GM19438 (cell line): ENCODE results near the gene ABR.
"Not testable (repeated sequence)": the region's sequence is repeated elsewhere in the genome, so short reads cannot be mapped to it uniquely, and the experiment has no call there.

Experiments
- ATAC-seq: cut with Tn5 transposase; IDR thresholded peaks from one replicate; pipeline ENCODE4 v1.9.1; 2021; ENCODE audit warnings: low read depth; ENCODE audit not compliant: unreplicated experiment

The ABR gene

GRCh38 chr17:1174263-1174880, 5.4 kb downstream of the ABR start:
- no peak for ATAC-seq

GRCh38 chr17:1173432-1174262, 6.1 kb downstream of the ABR start:
- ATAC-seq: no peak

GRCh38 chr17:1171953-1172352, 7.8 kb downstream of the ABR start:
- no peak for ATAC-seq

- ATAC-seq: no peak
Measured at GRCh38 chr17:1170739-1171138, 9.0 kb downstream of the ABR start.

- ATAC-seq: no peak
Measured at GRCh38 chr17:1169929-1170312, 9.9 kb downstream of the ABR start.

- ATAC-seq: no peak
Measured at GRCh38 chr17:1169221-1169928, 10.4 kb downstream of the ABR start.

GRCh38 chr17:1168533-1169220, 11.1 kb downstream of the ABR start:
- no peak for ATAC-seq

- ATAC-seq: no peak
Measured at GRCh38 chr17:1166276-1166675, 13.5 kb downstream of the ABR start.

GRCh38 chr17:1165836-1166235, 13.9 kb downstream of the ABR start:
- no peak for ATAC-seq

- ATAC-seq: no peak
Measured at GRCh38 chr17:1164935-1165556, 14.7 kb downstream of the ABR start.

- ATAC-seq: no peak
Measured at GRCh38 chr17:1162116-1162855, 17.5 kb downstream of the ABR start.

- no peak for ATAC-seq
Measured at GRCh38 chr17:1160591-1161390, 19.0 kb downstream of the ABR start.

- no peak for ATAC-seq
Measured at GRCh38 chr17:1159431-1160180, 20.2 kb downstream of the ABR start.

- no peak for ATAC-seq
Measured at GRCh38 chr17:1158879-1159278, 20.9 kb downstream of the ABR start.

- no peak for ATAC-seq
Measured at GRCh38 chr17:1156864-1157263, 22.9 kb downstream of the ABR start.

- no peak for ATAC-seq
Measured at GRCh38 chr17:1154704-1155103, 25.1 kb downstream of the ABR start.

- ATAC-seq: no peak
Measured at GRCh38 chr17:1153795-1154546, 25.8 kb downstream of the ABR start.

GRCh38 chr17:1152582-1152981, 27.2 kb downstream of the ABR start:
- not testable (repeated sequence) for ATAC-seq
